RWPE1 (cell line): Measurements from ENCODE around the gene SHISA9.

ENCODE experiments used
- CTCF ChIA-PET: fragments of 350-600 bp; sonication (Branson Sonifier 250); formaldehyde crosslinking; extraction: SDS; loops from one replicate; lab custom pipeline; 2021; lab: Yijun Ruan, JAX
- POLR2A ChIA-PET: fragments of 400-600 bp; formaldehyde crosslinking; extraction: SDS; loops from one replicate; lab custom pipeline; 2020; ENCODE audit warnings: antibody characterized with exemption; ENCODE audit not compliant: low non-redundant PET; lab: Yijun Ruan, JAX
- DNase-seq: peaks from one replicate; pipeline ENCODE4 v3.0.0; 2012; ENCODE audit warnings: low spot score
- H3K27ac ChIP-seq: fragments of 450-650 bp; 2 replicates; pipeline ENCODE4 v1.5.1; 2017
- CTCF ChIP-seq: fragments of 450-650 bp; conservative IDR thresholded peaks from 2 replicates; pipeline ENCODE4 v1.5.1; 2017; ENCODE audit warnings: low read depth, mild to moderate bottlenecking

SHISA9 gene

GRCh38 chr16:13041646-13042290, 140.4 kb downstream of the SHISA9 start:
- no peak for DNase-seq
- ChIA-PET POLR2A (no interaction called here), CTCF (interaction anchor here (0.6 kb wide), 1 partner anchor 15 kb away, joined by 3 read pairs; no protein-coding TSS in a partner anchor)
- TF ChIP-seq CTCF: no peak
- no peak overlapping the region for H3K27ac ChIP-seq

GRCh38 chr16:13042291-13042685, 140.9 kb downstream of the SHISA9 start:
- ChIA-PET CTCF (no interaction called here), POLR2A (no interaction called here)
- TF ChIP-seq CTCF: no peak

GRCh38 chr16:13046061-13046821, 144.8 kb downstream of the SHISA9 start:
- CTCF ChIA-PET: no interaction called here
- H3K27ac ChIP-seq: no peak overlapping the region
- no peak for DNase-seq
- POLR2A ChIA-PET: no interaction called here
- TF ChIP-seq CTCF: no peak

More at GRCh38 chr16:13042291-13042685, 140.9 kb downstream of the SHISA9 start:
- no peak overlapping the region for H3K27ac ChIP-seq
- DNase-seq: no peak

GRCh38 chr16:13047276-13047675, 145.9 kb downstream of the SHISA9 start:
- DNase-seq: no peak
- ChIA-PET POLR2A (no interaction called here), CTCF (no interaction called here)
- no peak overlapping the region for H3K27ac ChIP-seq
- no peak for TF ChIP-seq CTCF

- ChIA-PET POLR2A (no interaction called here), CTCF (no interaction called here)
- no peak for TF ChIP-seq CTCF
- H3K27ac ChIP-seq: no peak overlapping the region
- no peak for DNase-seq
Observed at GRCh38 chr16:13049688-13050087, 148.3 kb downstream of the SHISA9 start.

GRCh38 chr16:13052431-13052830, 151.0 kb downstream of the SHISA9 start:
- no peak overlapping the region for H3K27ac ChIP-seq
- POLR2A ChIA-PET: interaction anchor here (0.6 kb wide), 1 partner anchor 519 kb away, joined by 6 read pairs; no protein-coding TSS in a partner anchor

More at GRCh38 chr16:13052431-13052830, 151.0 kb downstream of the SHISA9 start:
- DNase-seq: no peak
- CTCF ChIA-PET: interaction anchor here (0.6 kb wide), 1 partner anchor 185 kb away, joined by 3 read pairs; no protein-coding TSS in a partner anchor
- TF ChIP-seq CTCF: no peak
